NCI-H2196 (cell line): Measurements from ENCODE around the gene ANP32A.

Experiments used
- DNase-seq: peaks from one replicate; lab custom pipeline; 2025; ENCODE audit not compliant: unreplicated experiment; lab: John Stamatoyannopoulos, UW

Gene ANP32A

GRCh38 chr15:68800875-68801274, 19.8 kb downstream of the ANP32A start:
- no peak for DNase-seq

- DNase-seq: no peak
Measured at GRCh38 chr15:68798346-68799094, 22.2 kb downstream of the ANP32A start.

GRCh38 chr15:68797599-68798345, 22.9 kb downstream of the ANP32A start:
- DNase-seq: no peak

- DNase-seq: no peak
Measured at GRCh38 chr15:68797191-68797590, 23.5 kb downstream of the ANP32A start.

GRCh38 chr15:68796576-68796975, 24.1 kb downstream of the ANP32A start:
- DNase-seq: no peak

- no peak for DNase-seq
Measured at GRCh38 chr15:68795298-68795848, 25.3 kb downstream of the ANP32A start.

GRCh38 chr15:68794863-68795262, 25.8 kb downstream of the ANP32A start:
- DNase-seq: no peak

- DNase-seq: no peak
Measured at GRCh38 chr15:68794307-68794706, 26.4 kb downstream of the ANP32A start.

- no peak for DNase-seq
Measured at GRCh38 chr15:68793776-68794175, 26.9 kb downstream of the ANP32A start.

GRCh38 chr15:68792901-68793766, 27.6 kb downstream of the ANP32A start:
- no peak for DNase-seq

- DNase-seq: no peak
Measured at GRCh38 chr15:68791431-68792283, 29.0 kb downstream of the ANP32A start.

- DNase-seq: no peak
Measured at GRCh38 chr15:68790910-68791309, 29.8 kb downstream of the ANP32A start.

GRCh38 chr15:68790242-68790575, 30.5 kb downstream of the ANP32A start:
- DNase-seq: no peak

- DNase-seq: no peak
Measured at GRCh38 chr15:68789534-68790241, 31.0 kb downstream of the ANP32A start.

- DNase-seq: peak; percentile 4
Measured at GRCh38 chr15:68789091-68789490, 31.6 kb downstream of the ANP32A start.

GRCh38 chr15:68788264-68788624, 32.5 kb downstream of the ANP32A start:
- DNase-seq: no peak

- DNase-seq: no peak
Measured at GRCh38 chr15:68787609-68788263, 33.0 kb downstream of the ANP32A start.

GRCh38 chr15:68786753-68787152, 33.9 kb downstream of the ANP32A start:
- no peak for DNase-seq

GRCh38 chr15:68785541-68785940, 35.2 kb downstream of the ANP32A start:
- no peak for DNase-seq
